HepG2 (cell line): ENCODE measurements around the gene BAZ2A. TPM values are rescaled to one million over a fixed set of nuclear protein-coding genes. Genes with fewer than 3 reads are reported as not detected.

ENCODE experiments used
- GABPB1 ChIP-seq: IDR thresholded peaks from 2 replicates; pipeline ENCODE4 v1.6.1; 2016; ENCODE audit warnings: mild to moderate bottlenecking, missing genetic modification reagents, moderate library complexity, missing compliant biosample characterization
- IKZF4 ChIP-seq: sonication (generic); formaldehyde crosslinking; IDR thresholded peaks from 2 replicates; pipeline ENCODE4 v1.5.1; 2020; ENCODE audit warnings: borderline replicate concordance, mild to moderate bottlenecking, low read depth, missing genetic modification reagents; ENCODE audit errors: not compliant biosample characterization
- KAT7 ChIP-seq: IDR thresholded peaks from 2 replicates; pipeline ENCODE4 v1.6.1; 2018; ENCODE audit warnings: borderline replicate concordance, missing compliant biosample characterization
- MZF1 ChIP-seq: sonication (generic); formaldehyde crosslinking; IDR thresholded peaks from 2 replicates; pipeline ENCODE4 v1.8.1; 2023; ENCODE audit warnings: mild to moderate bottlenecking, missing genetic modification reagents, borderline replicate concordance
- POLR2G ChIP-seq: fragments of 200-400 bp; formaldehyde crosslinking; IDR thresholded peaks from 2 replicates; pipeline ENCODE4 v1.6.1; 2018; ENCODE audit warnings: mild to moderate bottlenecking, low read depth, low read length, moderate library complexity
- ZFY ChIP-seq: sonication (generic); formaldehyde crosslinking; IDR thresholded peaks from 2 replicates; pipeline ENCODE4 v1.4.0; 2020; ENCODE audit warnings: missing genetic modification reagents
- ZMYM2 ChIP-seq: sonication (generic); formaldehyde crosslinking; IDR thresholded peaks from 2 replicates; pipeline ENCODE4 v1.8.0; 2022; ENCODE audit warnings: mild to moderate bottlenecking, missing genetic modification reagents
- ZMYM3 ChIP-seq: sonication (generic); formaldehyde crosslinking; IDR thresholded peaks from 2 replicates; pipeline ENCODE4 v1.5.1; 2020; ENCODE audit warnings: mild to moderate bottlenecking, missing genetic modification reagents
- ZMYM4 ChIP-seq: sonication (generic); formaldehyde crosslinking; IDR thresholded peaks from 2 replicates; pipeline ENCODE4 v1.8.1; 2023; ENCODE audit warnings: mild to moderate bottlenecking, missing genetic modification reagents
- ZNF335 ChIP-seq: sonication (generic); formaldehyde crosslinking; IDR thresholded peaks from 2 replicates; pipeline ENCODE4 v1.4.0; 2020; ENCODE audit warnings: missing genetic modification reagents
- ZNF350 ChIP-seq: sonication (generic); formaldehyde crosslinking; IDR thresholded peaks from 2 replicates; pipeline ENCODE4 v1.4.0; 2020; ENCODE audit warnings: mild to moderate bottlenecking, low read depth, missing genetic modification reagents, borderline replicate concordance
- ZNF510 ChIP-seq: sonication (generic); formaldehyde crosslinking; IDR thresholded peaks from 2 replicates; pipeline ENCODE4 v1.4.0; 2020; ENCODE audit warnings: low read depth, mild to moderate bottlenecking, missing genetic modification reagents
- ZNF562 ChIP-seq: sonication (generic); formaldehyde crosslinking; IDR thresholded peaks from 2 replicates; pipeline ENCODE4 v1.8.0; 2022; ENCODE audit warnings: missing genetic modification reagents, borderline replicate concordance
- ZNF577 ChIP-seq: sonication (generic); formaldehyde crosslinking; IDR thresholded peaks from 2 replicates; pipeline ENCODE4 v1.4.0; 2020; ENCODE audit warnings: mild to moderate bottlenecking, low read depth, missing genetic modification reagents, borderline replicate concordance
- ZNF598 ChIP-seq: sonication (generic); formaldehyde crosslinking; IDR thresholded peaks from 2 replicates; pipeline ENCODE4 v1.5.1; 2020; ENCODE audit warnings: mild to moderate bottlenecking, missing genetic modification reagents, borderline replicate concordance
- ZNF614 ChIP-seq: IDR thresholded peaks from 2 replicates; pipeline ENCODE4 v1.6.1; 2018; ENCODE audit warnings: missing biosample characterization, missing genetic modification reagents, inconsistent platforms, borderline replicate concordance
- ZSCAN9 ChIP-seq: IDR thresholded peaks from 2 replicates; pipeline ENCODE4 v1.6.1; 2016; ENCODE audit warnings: borderline replicate concordance
- polyA plus RNA-seq, 8 experiments: library from polyadenylated mRNA; depleted of rRNA in 3 of 8; stranded (reverse) in 7 of 8; unstranded in 1 of 8; fragments of >200 nt; fragmentation: Illumina TruSeq in 4 of 8; extraction: Trizol in 4 of 8; gene quantifications; 2 replicates each; pipeline versions ENCODE4 v1.2.1 to v1.2.3, GENCODE V29; 2011 to 2016; ENCODE audit warnings: low read depth in 4 of 8, missing spikeins in 1 of 8, mixed read lengths in 1 of 8; ENCODE audit not compliant: insufficient read depth in 1 of 8
- total RNA-seq, 5 experiments: library from RNA; depleted of rRNA; stranded (reverse); fragments of >200 nt; fragmentation: Illumina TruSeq; extraction: Trizol; gene quantifications; 2 replicates each; pipeline ENCODE4 v1.2.3, GENCODE V29; 2016; ENCODE audit warnings: low read depth in 1 of 5
- TF ChIP-seq, protein P1 (sequence below): IDR thresholded peaks from 2 replicates; pipeline ENCODE4 v1.6.1; 2016; ENCODE audit warnings: mild to moderate bottlenecking
- TF ChIP-seq, protein P2 (sequence below): sonication (generic); IDR thresholded peaks from 2 replicates; pipeline ENCODE4 v1.6.1; 2016; ENCODE audit warnings: low read depth, borderline replicate concordance
- TF ChIP-seq, protein P3 (sequence below): sonication (generic); formaldehyde crosslinking; IDR thresholded peaks from 2 replicates; pipeline ENCODE4 v1.4.0; 2020; ENCODE audit warnings: missing genetic modification reagents
- TF ChIP-seq, protein P4 (sequence below): sonication (generic); formaldehyde crosslinking; IDR thresholded peaks from 2 replicates; pipeline ENCODE4 v1.8.1; 2022; ENCODE audit warnings: low read depth, mild to moderate bottlenecking, missing genetic modification reagents

The BAZ2A gene
- total and polyA plus RNA-seq, 2 of the 13 experiments (the other 11 are each of a cell fraction or from before 2014, with no cell fraction given) = 21.8 to 73.5 TPM

- TF ChIP-seq KAT7 (CRISPR knock-in tag) (no peak), ZMYM3 (no peak), ZNF510 (no peak), ZNF350 (CRISPR knock-in tag) (0 out of 2 replicates have a peak, but pooled peaks have one; percentile 41), ZNF335 (CRISPR knock-in tag) (peak; percentile 58; the same call in 1 of the 2 replicates), ZNF577 (CRISPR knock-in tag) (no peak), IKZF4 (CRISPR knock-in tag) (no peak), GABPB1 (CRISPR knock-in tag) (no peak), MZF1 (CRISPR knock-in tag) (no peak), ZMYM4 (CRISPR knock-in tag) (no peak), ZSCAN9 (CRISPR knock-in tag) (no peak), POLR2G (0 out of 2 replicates have a peak, but pooled peaks have one; percentile 19), ZMYM2 (no peak), ZNF562 (CRISPR knock-in tag) (no peak), ZNF598 (CRISPR knock-in tag) (no peak), ZNF614 (CRISPR knock-in tag) (peak; percentile 26; the same call in 1 of the 2 replicates), ZFY (CRISPR knock-in tag) (0 out of 2 replicates have a peak, but pooled peaks have one; percentile 18)
- TF ChIP-seq, protein P1, sequence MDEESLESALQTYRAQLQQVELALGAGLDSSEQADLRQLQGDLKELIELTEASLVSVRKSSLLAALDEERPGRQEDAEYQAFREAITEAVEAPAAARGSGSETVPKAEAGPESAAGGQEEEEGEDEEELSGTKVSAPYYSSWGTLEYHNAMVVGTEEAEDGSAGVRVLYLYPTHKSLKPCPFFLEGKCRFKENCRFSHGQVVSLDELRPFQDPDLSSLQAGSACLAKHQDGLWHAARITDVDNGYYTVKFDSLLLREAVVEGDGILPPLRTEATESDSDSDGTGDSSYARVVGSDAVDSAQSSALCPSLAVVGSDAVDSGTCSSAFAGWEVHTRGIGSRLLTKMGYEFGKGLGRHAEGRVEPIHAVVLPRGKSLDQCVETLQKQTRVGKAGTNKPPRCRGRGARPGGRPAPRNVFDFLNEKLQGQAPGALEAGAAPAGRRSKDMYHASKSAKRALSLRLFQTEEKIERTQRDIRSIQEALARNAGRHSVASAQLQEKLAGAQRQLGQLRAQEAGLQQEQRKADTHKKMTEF (CRISPR knock-in tag) = 0 out of 2 replicates have a peak, but pooled peaks have one; percentile 30
- TF ChIP-seq, protein P2, sequence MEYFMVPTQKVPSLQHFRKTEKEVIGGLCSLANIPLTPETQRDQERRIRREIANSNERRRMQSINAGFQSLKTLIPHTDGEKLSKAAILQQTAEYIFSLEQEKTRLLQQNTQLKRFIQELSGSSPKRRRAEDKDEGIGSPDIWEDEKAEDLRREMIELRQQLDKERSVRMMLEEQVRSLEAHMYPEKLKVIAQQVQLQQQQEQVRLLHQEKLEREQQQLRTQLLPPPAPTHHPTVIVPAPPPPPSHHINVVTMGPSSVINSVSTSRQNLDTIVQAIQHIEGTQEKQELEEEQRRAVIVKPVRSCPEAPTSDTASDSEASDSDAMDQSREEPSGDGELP = peak; percentile 42; the same call in 1 of the 2 replicates
- TF ChIP-seq, protein P3, sequence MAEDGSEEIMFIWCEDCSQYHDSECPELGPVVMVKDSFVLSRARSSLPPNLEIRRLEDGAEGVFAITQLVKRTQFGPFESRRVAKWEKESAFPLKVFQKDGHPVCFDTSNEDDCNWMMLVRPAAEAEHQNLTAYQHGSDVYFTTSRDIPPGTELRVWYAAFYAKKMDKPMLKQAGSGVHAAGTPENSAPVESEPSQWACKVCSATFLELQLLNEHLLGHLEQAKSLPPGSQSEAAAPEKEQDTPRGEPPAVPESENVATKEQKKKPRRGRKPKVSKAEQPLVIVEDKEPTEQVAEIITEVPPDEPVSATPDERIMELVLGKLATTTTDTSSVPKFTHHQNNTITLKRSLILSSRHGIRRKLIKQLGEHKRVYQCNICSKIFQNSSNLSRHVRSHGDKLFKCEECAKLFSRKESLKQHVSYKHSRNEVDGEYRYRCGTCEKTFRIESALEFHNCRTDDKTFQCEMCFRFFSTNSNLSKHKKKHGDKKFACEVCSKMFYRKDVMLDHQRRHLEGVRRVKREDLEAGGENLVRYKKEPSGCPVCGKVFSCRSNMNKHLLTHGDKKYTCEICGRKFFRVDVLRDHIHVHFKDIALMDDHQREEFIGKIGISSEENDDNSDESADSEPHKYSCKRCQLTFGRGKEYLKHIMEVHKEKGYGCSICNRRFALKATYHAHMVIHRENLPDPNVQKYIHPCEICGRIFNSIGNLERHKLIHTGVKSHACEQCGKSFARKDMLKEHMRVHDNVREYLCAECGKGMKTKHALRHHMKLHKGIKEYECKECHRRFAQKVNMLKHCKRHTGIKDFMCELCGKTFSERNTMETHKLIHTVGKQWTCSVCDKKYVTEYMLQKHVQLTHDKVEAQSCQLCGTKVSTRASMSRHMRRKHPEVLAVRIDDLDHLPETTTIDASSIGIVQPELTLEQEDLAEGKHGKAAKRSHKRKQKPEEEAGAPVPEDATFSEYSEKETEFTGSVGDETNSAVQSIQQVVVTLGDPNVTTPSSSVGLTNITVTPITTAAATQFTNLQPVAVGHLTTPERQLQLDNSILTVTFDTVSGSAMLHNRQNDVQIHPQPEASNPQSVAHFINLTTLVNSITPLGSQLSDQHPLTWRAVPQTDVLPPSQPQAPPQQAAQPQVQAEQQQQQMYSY (CRISPR knock-in tag) = no peak
- TF ChIP-seq, protein P4, sequence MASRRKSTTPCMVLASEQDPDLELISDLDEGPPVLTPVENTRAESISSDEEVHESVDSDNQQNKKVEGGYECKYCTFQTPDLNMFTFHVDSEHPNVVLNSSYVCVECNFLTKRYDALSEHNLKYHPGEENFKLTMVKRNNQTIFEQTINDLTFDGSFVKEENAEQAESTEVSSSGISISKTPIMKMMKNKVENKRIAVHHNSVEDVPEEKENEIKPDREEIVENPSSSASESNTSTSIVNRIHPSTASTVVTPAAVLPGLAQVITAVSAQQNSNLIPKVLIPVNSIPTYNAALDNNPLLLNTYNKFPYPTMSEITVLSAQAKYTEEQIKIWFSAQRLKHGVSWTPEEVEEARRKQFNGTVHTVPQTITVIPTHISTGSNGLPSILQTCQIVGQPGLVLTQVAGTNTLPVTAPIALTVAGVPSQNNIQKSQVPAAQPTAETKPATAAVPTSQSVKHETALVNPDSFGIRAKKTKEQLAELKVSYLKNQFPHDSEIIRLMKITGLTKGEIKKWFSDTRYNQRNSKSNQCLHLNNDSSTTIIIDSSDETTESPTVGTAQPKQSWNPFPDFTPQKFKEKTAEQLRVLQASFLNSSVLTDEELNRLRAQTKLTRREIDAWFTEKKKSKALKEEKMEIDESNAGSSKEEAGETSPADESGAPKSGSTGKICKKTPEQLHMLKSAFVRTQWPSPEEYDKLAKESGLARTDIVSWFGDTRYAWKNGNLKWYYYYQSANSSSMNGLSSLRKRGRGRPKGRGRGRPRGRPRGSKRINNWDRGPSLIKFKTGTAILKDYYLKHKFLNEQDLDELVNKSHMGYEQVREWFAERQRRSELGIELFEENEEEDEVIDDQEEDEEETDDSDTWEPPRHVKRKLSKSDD (CRISPR knock-in tag) = no peak
Observed at GRCh38 chr12:56634242-56634836, 4.2 kb upstream of the BAZ2A start (continued).
